Cardiac muscle cell (in vitro differentiated cells and primary cell): ENCODE results near the gene AP1G1. TPM values are rescaled to one million over a fixed set of nuclear protein-coding genes. Genes with fewer than 3 reads are reported as not detected.
A peak's percentile ranks its signal among the peaks of the same experiment; 100 is the strongest.
"Not testable (repeated sequence)": the region's sequence is repeated elsewhere in the genome, so short reads cannot be mapped to it uniquely, and the experiment has no call there.

ENCODE experiments used
- DNase-seq, 2 donors: peaks; one replicate each; pipeline versions ENCODE4 v3.0.0 to v3.0.0-alpha.2; 2010 to 2017; ENCODE audit warnings: low read depth in 1 of 2, low spot score in 1 of 2
- H3K27ac ChIP-seq: fragments of 200-600 bp; sonication (generic); 2 replicates; pipeline ENCODE4 v1.5.1; 2016
- H3K27me3 ChIP-seq: fragments of 200-600 bp; sonication (generic); 2 replicates; pipeline ENCODE4 v1.6.0; 2016; ENCODE audit warnings: control low read depth
- H3K36me3 ChIP-seq: fragments of 200-600 bp; sonication (generic); 2 replicates; pipeline ENCODE4 v1.5.1; 2016; ENCODE audit warnings: control low read depth
- H3K4me1 ChIP-seq: fragments of 200-600 bp; sonication (generic); 2 replicates; pipeline ENCODE4 v1.8.1; 2017; ENCODE audit warnings: low read depth, mild to moderate bottlenecking, mixed run types
- H3K4me3 ChIP-seq: fragments of 200-600 bp; sonication (generic); 2 replicates; pipeline ENCODE4 v1.5.1; 2016; ENCODE audit warnings: mild to moderate bottlenecking
- H3K9me3 ChIP-seq: fragments of 200-600 bp; sonication (generic); 2 replicates; pipeline ENCODE4 v1.5.1; 2017; ENCODE audit warnings: low read depth, mild to moderate bottlenecking, control low read depth
- CTCF ChIP-seq: IDR thresholded peaks from 2 replicates; pipeline ENCODE4 v1.5.1; 2012; ENCODE audit warnings: low read depth, mild to moderate bottlenecking, low read length
- polyA plus RNA-seq: library from polyadenylated mRNA; unstranded; fragments of >200 nt; fragmentation: Nextera tagmentation; extraction: Ambion mirVana; gene quantifications from 2 replicates; pipeline ENCODE4 v1.2.1, GENCODE V29; 2016
- total RNA-seq: library from RNA; depleted of rRNA; stranded (reverse); fragments of >200 nt; gene quantifications from 2 replicates; pipeline ENCODE4 v1.2.3, GENCODE V29; 2016

Gene AP1G1
- total and polyA plus RNA-seq, 2 experiments from 2014 or later: 14.7 to 69.0 TPM

GRCh38 chr16:71845639-71846430 lies 37.2 kb upstream of the AP1G1 start, which contains the start of gene ATXN1L:
ATXN1L (plus strand) TSS chr16:71845976; CDS start chr16:71849741, 3,765 bp downstream.
- H3K27ac ChIP-seq: peak within 1 kb of the TSS; percentile 42
- no peak for TF ChIP-seq CTCF
- peaks cover 6% of the 10 kb centered on the region for H3K4me1 ChIP-seq
- no peaks in the 10 kb centered on the region for H3K27me3 ChIP-seq
- peak within 1 kb of the TSS; percentile 96 for H3K4me3 ChIP-seq
- peaks cover 8% of the 10 kb centered on the region for H3K36me3 ChIP-seq
- H3K9me3 ChIP-seq: no peaks in the 10 kb centered on the region
- DNase-seq: peak; percentile 91 to 96

- Histone ChIP-seq H3K36me3 (no peaks in the 10 kb centered on the region), H3K27ac (no peak overlapping the region), H3K9me3 (no peaks in the 10 kb centered on the region), H3K4me1 (peaks cover 6% of the 10 kb centered on the region), H3K27me3 (no peaks in the 10 kb centered on the region), H3K4me3 (no peak overlapping the region)
- TF ChIP-seq CTCF: no peak
- DNase-seq: no peak
These were observed 34.9 kb upstream of the AP1G1 start for GRCh38 chr16:71843572-71843971.

GRCh38 chr16:71840052-71840451 lies 31.4 kb upstream of the AP1G1 start:
- H3K27ac ChIP-seq: no peak overlapping the region
- H3K36me3 ChIP-seq: no peaks in the 10 kb centered on the region
- no peaks in the 10 kb centered on the region for H3K4me1 ChIP-seq
- no peak overlapping the region for H3K4me3 ChIP-seq
- DNase-seq: peak in 1 of 2 donors; percentile 18
- no peaks in the 10 kb centered on the region for H3K9me3 ChIP-seq
- H3K27me3 ChIP-seq: no peaks in the 10 kb centered on the region
- no peak for TF ChIP-seq CTCF

- no peak for TF ChIP-seq CTCF
- Histone ChIP-seq H3K4me1 (no peaks in the 10 kb centered on the region), H3K36me3 (no peaks in the 10 kb centered on the region), H3K9me3 (no peaks in the 10 kb centered on the region), H3K27me3 (no peaks in the 10 kb centered on the region), H3K4me3 (no peak overlapping the region), H3K27ac (no peak overlapping the region)
- no peak for DNase-seq
These were observed 28.5 kb upstream of the AP1G1 start for GRCh38 chr16:71837150-71837549.

GRCh38 chr16:71834291-71834690 lies 25.7 kb upstream of the AP1G1 start:
- H3K4me3 ChIP-seq: no peak overlapping the region
- no peak for DNase-seq
- no peaks in the 10 kb centered on the region for H3K4me1 ChIP-seq
- no peaks in the 10 kb centered on the region for H3K27me3 ChIP-seq
- H3K27ac ChIP-seq: no peak overlapping the region
- no peaks in the 10 kb centered on the region for H3K36me3 ChIP-seq
- TF ChIP-seq CTCF: no peak
- no peaks in the 10 kb centered on the region for H3K9me3 ChIP-seq

GRCh38 chr16:71832112-71832511 lies 23.5 kb upstream of the AP1G1 start:
- not testable (repeated sequence) for DNase-seq, H3K4me3 ChIP-seq, H3K9me3 ChIP-seq, H3K4me1 ChIP-seq, H3K36me3 ChIP-seq, H3K27ac ChIP-seq, H3K27me3 ChIP-seq

GRCh38 chr16:71831698-71832097 lies 23.1 kb upstream of the AP1G1 start:
- not testable (repeated sequence) for H3K4me3 ChIP-seq, DNase-seq, H3K27ac ChIP-seq, H3K9me3 ChIP-seq, H3K27me3 ChIP-seq, H3K36me3 ChIP-seq, H3K4me1 ChIP-seq
